GM19099 (cell line): ENCODE data around the gene RIPOR3.

Experiments used
- POLR2A ChIP-seq: IDR thresholded peaks from 3 replicates; pipeline ENCODE4 v1.6.1; 2011; ENCODE audit warnings: low read depth; ENCODE audit not compliant: insufficient read length; ENCODE audit errors: extremely low read depth

The RIPOR3 gene

GRCh38 chr20:50728981-50729874 lies 37.9 kb upstream of the RIPOR3 start:
- TF ChIP-seq POLR2A, result no peak

GRCh38 chr20:50728486-50728980 lies 37.2 kb upstream of the RIPOR3 start:
- TF ChIP-seq POLR2A, result no peak

DNA sequence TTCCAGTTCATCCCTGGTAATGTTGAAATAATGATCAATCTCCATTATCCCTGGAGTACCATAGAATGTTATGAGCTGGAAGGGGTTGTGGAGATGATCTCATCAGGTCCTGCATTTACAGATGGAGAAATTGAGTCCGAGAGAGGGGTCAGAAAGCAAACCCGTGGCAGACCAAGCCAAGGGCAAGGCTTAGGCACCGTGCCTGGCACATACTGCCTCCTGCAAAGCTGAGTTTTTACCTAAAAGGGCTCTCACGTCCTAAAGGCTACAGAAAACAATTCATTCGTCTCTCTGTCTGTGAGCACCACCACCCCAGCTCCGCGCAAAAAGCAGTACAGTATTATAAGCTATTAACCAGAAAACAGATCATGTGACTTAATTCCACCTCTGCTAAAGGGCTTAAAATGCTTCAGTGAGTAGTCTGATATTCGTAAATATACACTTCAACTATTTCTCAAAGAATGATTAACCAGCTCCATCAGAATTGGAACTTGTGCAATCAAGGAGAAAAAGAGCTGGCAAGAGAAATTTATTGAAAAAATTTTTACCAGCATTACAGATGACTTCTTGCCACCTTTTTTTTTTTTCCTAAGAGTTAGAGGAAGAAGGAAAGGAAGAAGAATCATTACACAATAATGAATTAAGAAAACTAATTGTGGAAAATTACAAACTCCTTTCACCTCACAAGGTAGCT lies 36.6 kb upstream of the RIPOR3 start:
- TF ChIP-seq POLR2A, result no peak

- TF ChIP-seq POLR2A, result no peak
These were observed 35.8 kb upstream of the RIPOR3 start for GRCh38 chr20:50726955-50727791.

- no peak for TF ChIP-seq POLR2A
These were observed 34.3 kb upstream of the RIPOR3 start for GRCh38 chr20:50725724-50726005.

DNA sequence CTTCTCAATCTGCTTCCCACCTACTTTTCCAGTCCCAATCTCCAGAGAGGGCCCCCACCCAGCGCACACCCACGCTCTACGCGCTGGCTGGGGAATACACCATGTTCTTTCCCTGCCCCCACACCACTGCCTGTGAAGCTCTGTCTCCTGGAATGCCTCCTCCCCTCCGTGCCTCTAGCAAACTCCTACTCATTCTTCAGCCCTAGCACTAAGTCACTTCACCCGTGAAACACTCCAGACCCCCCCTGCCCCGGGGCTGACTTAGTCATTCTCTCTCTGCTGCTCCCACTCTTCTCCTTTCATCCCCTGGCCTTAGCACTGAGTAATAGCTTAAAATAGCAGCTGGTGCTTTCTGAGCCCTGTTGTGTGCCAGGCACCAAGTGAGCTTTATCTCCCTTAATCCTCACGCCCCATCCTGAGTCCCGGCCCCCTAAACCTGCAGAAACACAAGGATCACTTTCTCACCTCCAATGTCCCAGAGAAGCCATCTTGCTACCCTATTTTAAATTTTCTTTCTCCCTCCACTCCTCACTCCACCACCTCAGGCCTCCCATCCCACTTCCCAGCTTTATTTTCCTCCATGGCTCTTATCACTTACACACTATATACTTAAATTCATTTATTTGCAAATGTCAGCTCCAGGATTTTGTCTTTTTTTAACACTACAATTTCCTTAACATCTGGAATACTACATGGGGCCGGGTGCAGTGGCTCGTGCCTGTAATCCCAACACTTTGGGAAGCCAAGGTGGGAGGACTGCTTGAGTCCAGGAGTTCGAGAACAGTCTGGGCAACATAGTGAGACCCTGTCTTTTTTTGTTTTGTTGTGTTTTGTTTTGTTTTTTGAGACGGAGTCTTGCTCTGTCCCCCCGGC lies 33.7 kb upstream of the RIPOR3 start:
- no peak for TF ChIP-seq POLR2A

DNA sequence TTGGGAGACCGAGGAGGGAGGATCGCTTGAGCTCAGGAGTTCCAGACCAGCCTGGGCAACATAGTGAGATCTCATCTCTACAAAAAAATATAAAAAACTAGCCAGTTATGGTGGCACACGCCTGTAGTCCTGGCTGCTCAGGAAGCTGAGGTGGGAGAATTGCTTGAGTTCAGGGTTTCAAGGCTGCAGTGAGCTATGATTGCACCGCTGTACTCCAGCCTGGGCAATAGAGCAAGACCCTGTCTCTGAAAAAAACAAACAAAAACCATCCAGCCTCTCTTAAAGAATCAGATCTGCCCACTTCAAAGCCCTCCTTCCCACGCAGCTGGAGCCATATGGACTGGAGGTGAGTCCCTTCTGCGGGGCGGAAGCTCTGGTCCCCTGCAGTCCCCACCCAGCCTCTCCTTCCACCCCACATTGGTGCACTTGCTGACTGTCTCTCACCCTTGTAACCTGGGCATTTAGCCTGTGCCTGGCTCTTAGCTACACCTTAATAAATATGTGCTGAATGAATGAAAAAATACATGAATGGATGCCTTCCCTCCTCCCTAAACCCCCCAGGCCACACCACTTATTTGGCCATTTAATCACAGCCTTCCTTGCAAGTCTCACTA lies 32.9 kb upstream of the RIPOR3 start:
- no peak for TF ChIP-seq POLR2A

GRCh38 chr20:50723672-50724071 lies 32.3 kb upstream of the RIPOR3 start:
- no peak for TF ChIP-seq POLR2A

GRCh38 chr20:50722424-50723155 lies 31.2 kb upstream of the RIPOR3 start:
- no peak for TF ChIP-seq POLR2A

GRCh38 chr20:50721881-50722281 lies 30.5 kb upstream of the RIPOR3 start:
- TF ChIP-seq POLR2A, result no peak

DNA sequence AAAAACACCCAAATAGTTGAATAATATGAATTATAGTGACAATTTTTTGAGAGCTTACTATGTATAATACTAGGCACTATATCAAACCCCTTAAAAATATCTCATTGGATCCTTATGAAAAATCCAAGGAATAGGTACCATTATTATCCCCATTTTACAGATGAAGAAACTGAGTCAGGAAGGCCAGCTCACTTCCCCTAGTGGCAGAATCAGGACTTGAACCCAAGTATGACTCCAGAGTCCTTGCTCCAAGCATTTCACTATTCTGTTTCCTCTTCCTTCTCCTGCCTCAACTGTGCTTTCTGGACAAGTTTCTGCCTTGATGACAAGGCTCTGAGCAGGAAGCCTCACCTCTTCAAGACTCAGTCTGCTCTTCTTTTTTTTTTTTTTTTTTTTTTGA lies 29.2 kb upstream of the RIPOR3 start:
- TF ChIP-seq POLR2A, result no peak

GRCh38 chr20:50720026-50720425 lies 28.7 kb upstream of the RIPOR3 start:
- TF ChIP-seq POLR2A, result no peak

DNA sequence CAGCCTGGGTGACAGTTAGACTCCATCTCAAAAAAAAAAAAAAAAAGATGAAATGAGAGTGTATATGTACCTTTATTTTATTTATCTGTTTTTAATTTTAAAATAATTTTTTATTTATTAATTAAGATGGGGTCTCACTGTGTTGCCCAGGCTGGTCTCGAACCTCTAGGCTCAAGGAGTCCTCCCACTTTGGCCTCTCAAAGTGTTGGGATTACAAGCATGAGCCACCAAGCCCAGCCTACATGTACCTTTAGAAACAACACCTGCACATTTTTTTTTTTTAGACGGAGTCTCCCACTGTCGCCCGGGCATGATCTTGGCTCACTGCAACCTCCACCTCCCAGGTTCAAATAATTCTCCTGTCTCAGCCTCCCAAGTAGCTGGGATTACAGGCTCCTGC lies 28.0 kb upstream of the RIPOR3 start:
- no peak for TF ChIP-seq POLR2A
